ENCODE measurements around the gene GSTM1.

GSTM1 gene

DNA sequence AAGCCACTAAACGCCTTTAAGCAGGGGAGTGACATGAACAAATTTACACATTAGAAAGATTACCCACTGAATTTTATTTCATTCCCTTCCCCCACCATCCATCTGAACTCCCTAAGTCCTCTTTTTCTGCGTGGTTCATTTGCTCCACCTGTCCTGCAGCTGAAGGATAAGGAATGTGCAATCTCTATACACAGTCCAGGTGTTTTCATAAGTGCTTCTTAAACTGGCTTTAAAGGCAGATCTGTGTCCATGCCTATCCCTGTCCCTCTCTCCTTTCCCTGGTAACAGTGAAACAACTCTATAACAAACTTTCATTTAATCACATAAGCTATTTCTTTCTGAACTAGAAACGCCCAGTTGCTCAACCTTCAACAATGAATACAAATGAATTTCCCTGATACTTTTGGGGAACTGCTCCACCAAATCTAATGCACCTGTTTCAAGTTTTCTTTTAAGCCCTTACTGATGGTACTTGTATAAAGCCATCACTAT, 44.8 kb downstream of the GSTM1 start:
- peak; percentile 13 to 51 for DNase-seq

DNA sequence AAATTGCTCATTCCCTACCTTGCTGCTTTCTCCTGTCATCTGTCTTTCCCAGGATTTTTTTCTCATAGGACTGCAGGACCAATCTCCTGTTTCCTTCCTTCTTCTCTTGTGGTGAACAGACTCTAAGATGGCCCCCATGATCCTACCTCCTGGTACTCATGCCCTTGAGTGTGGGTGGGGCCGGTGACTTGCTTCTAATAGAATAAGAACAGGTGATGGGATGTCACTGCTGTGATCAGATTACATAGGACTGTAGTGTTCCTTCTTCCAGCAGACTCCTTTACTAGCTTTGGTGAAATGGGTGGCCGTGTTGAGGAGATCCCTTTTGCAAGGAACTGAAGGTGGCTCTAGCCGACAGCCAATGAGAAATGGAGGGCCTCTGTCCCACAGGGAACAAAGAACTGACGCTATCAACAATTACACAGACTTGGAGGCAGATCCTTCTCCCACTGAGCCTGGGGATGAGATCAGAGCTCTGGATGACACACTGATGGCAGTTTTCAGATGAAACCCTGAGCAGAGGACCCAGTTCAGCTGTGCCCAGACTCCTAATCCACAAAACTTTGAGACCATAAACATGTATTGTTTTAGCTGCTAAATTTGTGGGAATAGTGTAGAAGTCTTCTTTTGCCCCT, 45.7 kb downstream of the GSTM1 start:
- DNase-seq = peak; percentile 17 to 28

DNA sequence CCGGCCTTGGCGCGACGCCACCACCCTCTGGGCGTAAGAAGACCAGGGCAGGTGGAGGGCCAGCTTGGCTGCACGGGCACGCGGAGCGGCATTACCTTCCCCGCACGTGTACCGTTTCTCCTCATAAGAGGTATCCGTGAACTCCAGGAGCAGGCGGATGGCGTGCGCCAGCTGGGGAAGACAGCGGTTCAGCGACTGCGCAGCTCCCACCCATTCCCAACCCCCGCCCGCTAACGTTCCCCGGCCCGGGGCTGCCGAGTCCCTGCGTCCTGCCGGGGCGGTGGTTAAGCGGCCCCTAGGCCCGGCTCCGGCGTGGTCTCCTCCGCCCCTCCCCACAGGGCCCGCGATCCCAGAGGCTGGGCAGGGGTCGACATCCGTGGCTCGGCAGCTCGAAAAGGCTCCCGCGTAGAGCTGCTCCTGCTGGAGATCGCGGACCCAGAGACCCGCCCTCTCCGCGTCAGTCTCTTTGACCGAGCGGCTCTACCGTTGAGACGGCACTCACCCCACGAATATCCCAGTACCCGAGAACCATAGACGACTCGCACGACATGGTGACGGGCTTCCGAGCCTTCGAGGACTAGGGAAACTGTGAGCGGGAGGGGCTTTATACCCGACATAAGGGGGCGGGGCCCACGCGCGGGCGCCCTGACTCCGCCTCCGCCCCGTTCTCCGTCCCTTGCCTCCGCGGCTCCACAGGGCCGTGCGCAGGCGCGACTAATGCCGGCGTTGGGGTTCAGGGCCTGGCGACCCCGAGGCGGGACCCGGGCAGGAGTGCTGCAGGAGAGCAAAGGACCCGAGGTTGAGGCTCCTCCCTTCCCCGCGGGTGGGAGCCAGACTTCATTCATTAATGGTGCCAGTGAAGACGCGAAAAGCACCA, 52.4 kb downstream of the GSTM1 start:
- DNase-seq = peak; percentile 76 to 81

DNA sequence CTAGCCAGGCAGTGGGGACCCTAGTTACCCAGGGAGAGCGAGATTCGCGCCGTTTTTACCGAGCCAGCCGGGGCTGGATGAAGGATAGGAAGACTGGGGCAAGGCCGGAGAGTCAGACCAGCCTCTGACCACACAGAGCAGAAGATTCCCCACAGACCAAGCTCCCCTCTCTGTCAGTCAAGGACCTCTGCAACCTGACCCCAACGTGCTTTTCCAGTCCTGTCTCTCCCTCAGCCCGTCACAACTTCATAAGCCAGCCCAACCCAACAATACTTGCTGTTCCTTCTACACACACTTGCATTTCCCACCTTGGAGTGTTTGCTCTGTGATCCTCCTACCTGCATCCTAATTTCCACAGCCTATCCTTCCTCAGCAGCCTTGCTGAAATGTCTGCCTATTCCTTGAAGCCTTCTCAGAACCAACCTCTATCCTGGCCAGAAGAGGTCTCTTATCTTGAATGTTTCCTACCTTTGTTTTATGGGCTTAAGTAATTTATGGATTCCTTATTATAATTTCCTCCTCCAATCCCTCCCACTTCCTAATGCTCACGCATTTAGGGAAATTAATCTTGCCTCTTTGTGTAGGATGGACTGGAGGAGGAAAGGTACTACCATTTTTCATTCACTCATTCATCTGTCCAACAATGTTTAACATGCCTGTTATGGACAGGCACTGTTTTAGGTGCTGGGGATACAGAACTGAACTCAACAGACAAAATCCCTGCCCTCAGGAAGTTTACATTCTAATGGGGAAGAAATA, 53.2 kb downstream of the GSTM1 start, which contains the start of gene GSTM3:
Gene GSTM3 (minus strand): TSS at position 424 of the 759 bp plus-strand sequence. CDS start 751 bp downstream, outside the sequence.
- peak; percentile 59 to 81 for DNase-seq
